Neural cell (in vitro differentiated cells): ENCODE results near the gene TSPO2.

Experiments
- EZH2 ChIP-seq: fragments of 200-600, 300-800 bp; shearing (Covaris generic), sonication (generic); IDR thresholded peaks from 2 replicates; pipeline ENCODE4 v1.6.1; 2014; ENCODE audit warnings: antibody characterized with exemption, low read length, borderline replicate concordance, mild to moderate bottlenecking; ENCODE audit not compliant: insufficient read depth, poor library complexity, severe bottlenecking
- REST ChIP-seq: IDR thresholded peaks from 2 replicates; pipeline ENCODE4 v1.6.1; 2012; ENCODE audit warnings: borderline replicate concordance

- TF ChIP-seq EZH2 (no peak), REST (no peak)
These were observed 9.6 kb downstream of the TSPO2 start for GRCh38 chr6:41051873-41052272.
